ENCODE data around the gene MDM4.
"Not testable (repeated sequence)": the region's sequence is repeated elsewhere in the genome, so short reads cannot be mapped to it uniquely, and the experiment has no call there.

MDM4 gene

DNA sequence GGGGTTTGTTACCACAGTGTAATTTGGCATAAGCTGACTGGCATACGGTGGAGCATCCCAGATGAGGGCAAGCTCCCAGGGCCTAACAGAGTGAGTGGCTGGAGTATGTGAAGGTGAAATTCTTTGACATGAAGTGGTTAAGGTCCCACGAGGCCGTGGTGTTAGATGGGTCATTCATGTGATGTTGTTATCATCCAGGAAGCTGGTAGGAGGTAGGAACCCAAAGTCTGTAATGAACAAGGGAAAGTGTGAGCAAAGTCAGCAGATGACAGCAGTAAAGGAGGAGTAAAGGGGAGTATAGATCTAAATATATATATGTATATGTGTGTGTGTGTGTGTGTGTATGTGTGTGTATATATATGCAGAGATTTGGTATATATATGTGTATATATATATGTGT, 47.6 kb downstream of the MDM4 start:
- no peak for DNase-seq

DNA sequence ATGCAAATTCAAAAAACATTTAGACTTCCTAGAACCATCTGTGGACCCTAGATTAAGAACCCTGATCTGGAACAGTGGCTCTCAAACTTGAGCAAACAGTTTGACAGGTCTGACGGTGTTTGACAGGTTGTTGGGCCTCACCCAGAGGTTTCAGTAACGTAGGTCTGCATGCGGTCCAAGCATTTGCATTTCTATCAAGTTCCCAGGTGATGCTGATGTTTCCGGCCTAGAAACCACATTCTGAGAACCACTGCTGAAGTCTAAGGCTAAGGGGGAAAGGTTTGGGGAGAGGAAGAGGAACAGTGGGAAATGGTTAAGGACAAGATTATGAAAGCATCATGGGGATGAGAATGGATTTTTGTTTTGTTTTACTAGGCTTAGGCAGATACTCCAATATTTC, 48.6 kb downstream of the MDM4 start:
- DNase-seq, result no peak

DNA sequence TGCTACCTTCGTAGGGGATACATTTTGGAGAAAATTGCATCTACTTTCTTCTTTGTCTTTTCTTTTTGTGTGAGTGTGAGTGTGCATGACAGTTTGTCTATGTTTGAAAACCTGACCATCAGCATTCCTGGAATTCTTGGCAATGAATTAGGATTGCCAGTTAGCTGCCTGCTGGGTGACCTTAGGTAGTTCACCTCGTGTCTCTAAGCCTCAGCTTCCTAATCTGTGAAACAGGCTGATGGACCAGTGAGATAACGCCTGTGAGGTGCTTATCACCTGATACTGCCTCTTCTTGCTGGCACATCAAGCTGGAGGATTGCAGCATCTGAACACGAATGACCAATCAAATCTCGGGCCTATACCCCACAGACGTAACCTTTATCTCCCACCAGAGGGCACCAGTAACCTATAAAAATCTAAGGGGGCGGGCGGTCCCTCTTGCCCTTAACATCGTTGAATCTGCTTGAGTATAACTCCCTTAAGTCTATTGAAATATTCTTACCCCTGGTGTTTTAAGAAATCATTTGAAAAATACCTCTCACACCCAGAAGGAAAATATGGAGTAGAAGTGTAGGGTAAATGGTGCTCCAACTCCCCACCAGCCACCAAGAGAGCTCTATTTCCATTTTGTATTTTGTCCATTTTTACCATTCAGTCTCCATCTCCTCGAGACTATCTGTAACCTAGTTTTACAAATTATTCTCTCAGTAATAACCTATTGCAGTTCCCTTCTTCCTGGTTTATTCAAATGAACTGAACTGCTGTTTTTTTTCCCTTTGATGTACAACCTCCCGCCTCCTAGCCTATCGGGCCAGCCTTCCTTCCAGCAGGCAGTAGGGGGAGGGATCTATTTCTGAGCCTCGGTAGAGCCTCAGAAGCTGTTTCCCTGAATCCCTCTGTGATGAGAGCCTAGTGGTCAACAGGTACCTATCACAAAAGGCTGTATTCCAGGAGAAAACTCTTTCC, 49.7 kb downstream of the MDM4 start:
- DNase-seq, result peak; percentile 56

DNA sequence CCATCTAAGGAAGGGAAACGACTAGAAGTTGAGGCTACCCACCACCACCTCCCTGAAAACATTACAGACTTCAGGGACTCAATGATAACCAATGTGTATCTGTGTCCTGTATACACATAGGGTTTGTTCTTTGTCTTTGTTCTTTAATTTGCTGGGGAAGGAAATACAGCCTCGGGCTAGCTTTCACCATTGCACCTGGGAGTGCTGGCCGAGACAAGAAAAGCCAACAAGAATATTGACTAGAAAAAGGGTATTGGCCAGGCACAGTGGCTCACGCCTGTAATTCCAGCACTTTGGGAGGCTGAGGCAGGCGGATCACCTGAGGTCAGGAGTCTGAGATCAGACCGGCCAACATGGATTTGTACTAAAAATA, 50.4 kb downstream of the MDM4 start:
- DNase-seq, result no peak

DNA sequence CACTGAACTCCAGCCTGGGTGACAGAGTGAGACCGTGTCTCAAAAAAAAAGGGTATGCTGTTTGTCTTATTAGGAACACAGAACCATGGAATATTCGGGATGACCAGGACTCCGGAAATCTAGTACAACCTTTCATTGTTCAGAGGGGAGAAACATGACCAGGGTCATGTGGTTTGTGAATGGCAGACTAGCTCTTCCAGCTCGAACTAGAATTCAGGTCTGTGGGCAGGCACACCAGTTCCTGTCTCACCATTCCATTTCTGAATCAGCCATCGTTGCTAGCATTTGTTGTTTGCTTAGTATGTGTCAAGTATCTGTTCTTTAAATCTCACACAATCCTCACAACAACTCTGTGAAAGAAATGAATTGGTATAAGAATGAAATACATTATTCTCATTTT, 50.9 kb downstream of the MDM4 start:
- no peak for DNase-seq

DNA sequence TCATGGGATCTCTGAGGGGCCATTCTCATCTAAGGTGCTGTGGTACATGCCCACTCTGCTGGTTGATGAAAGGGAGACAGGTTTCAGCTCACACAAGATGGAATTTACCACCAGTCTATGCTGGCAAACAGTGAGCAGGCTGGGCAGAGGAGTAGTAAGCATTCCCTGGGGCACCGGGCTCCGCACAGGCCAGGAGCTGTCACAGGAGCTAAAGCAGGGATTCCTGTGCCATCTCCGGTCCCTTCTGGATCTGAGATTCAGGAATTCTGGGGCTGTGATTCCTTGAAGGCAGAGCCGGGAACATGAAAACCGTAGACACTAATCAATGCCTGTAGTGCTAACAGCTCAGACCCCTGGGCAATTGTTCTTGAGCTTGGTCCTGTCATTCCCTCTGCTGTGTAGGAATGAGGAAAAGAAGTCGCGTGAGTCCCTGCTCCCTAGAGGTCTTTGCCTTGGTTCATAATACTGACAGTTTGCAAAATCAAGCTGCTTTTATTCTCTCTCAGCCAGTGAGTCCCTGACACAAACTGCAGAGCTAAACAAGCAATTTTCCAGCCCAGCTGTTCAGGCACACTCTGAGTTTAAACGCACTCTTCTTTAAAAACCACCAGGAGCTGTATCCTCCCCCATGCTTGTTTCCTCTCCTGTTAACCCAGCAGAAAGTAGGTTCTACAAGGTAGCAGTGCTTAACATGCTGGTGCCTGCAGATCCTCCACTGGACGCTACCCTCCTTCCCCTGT, 52.5 kb downstream of the MDM4 start:
- DNase-seq, result no peak

DNA sequence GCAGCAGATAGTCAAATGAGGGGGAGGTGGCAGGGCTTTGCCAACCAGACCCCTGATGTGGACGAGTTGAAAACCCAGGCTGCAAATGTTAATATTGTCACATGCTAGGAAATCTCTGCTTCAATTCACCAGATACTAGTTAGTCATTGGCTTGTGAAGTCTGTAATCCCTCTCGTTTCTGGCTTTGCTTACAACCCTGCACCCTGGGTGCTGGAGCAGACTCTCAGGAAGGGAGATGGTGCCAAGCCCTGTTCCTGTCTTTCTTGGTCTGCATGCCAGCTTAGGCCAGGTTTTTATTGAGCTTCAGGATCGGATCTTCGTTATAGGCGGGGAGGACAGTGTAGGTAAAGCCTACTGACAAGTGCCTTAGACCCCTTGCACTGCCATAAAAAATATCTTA, 53.3 kb downstream of the MDM4 start:
- DNase-seq, result no peak

DNA sequence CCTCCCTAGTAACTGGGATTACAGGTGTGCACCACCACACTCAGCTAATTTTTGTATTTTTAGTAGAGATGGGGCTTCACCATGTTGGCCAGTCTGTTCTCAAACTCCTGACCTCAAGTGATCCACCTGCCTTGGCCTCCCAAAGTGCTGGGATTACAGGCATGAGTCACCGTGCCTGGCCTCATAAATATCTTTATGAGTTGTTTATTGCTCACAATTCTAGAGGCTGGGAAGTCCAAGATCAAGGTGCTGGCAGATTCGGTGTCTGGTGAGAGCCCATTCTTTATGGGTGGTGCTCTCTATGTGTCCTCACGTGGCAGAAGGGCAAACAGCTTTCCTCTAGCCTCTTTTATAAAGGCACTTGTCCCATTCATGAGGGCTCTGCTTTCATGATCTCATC, 53.8 kb downstream of the MDM4 start:
- not testable (repeated sequence) for DNase-seq

DNA sequence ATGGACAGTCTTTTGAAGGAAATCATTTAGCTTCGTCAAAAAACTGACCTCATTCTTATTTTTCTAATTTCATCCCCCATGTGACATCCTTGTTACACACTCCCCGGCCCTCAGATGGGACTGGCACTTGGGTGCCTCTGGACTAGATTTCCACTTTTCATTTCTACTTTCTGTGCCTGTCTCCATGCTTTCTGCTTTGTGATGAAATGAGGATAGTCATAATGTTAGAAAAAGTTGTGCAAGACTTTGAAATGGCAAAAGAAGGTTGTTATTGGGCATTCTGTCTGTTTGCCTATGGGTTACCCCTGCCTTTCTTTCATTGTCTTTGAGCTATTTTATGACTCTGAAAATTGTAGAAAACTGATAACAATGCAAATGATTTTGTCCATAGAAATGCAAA, 54.9 kb downstream of the MDM4 start:
- DNase-seq, result no peak

DNA sequence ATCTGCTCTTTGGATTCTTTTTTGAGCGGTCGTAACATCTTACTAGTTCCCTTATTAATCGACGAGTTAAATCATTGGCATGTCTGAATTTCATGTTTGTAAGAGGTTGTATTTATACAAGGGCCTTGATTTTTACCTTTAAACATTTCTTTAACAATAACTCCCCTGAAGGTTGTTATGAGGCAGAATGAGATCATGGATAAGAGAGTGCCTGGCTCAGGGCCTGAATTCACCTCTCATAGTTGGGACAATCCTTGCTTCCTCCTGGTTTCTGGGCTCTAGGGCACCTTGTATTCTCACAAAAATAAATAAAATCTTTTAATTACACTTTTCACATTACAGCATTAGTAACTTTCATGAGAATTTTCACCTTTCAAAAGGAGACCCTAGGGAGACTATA, 55.4 kb downstream of the MDM4 start:
- DNase-seq, result no peak

DNA sequence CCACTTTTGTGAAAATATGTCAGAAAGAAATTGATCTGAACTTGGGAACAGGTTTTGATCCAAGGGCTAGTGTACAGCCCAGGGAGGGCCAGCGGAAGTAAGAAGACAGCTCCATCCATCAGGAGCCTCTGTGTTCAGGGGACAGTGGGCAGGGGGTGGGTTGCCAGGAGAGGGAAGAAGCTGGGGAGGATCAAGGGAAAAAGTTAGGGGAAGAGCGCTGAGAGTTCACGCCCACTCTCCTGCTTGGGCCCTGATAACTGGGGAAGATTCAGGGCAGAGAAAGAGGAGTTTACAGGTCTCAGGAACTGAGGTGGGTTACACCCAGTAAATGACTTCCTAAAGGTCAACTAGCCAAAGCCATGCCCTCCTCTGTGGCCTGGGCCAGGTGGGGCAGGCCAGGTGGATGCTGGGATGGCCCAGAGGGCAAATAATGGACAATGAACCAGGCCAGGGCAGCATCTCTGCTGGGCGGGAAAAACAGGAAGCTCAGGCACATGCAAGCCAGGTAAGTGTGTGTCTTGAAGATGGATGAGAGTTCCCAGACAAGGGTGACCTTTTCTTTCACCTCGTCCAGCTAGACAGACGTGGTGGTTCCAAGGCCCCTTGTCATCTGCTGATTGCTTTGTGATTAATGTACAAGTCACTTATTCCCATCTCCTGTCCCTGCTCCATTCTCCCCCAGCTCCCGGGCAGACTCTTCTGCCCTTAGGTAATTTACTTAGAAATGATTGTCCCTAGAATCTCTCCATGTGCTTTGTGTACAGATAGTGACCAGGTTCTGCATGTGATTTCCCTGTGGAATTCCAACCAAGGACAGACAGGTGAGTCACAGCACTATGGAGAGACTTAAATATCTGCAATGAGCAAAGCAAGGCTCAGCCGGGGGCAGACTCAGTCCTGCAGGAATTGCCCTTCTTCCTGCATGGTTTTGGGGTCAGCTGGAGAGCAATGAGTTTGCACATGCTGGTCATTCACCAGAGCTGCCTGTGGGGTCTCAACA, 57.0 kb downstream of the MDM4 start:
- no peak for DNase-seq

DNA sequence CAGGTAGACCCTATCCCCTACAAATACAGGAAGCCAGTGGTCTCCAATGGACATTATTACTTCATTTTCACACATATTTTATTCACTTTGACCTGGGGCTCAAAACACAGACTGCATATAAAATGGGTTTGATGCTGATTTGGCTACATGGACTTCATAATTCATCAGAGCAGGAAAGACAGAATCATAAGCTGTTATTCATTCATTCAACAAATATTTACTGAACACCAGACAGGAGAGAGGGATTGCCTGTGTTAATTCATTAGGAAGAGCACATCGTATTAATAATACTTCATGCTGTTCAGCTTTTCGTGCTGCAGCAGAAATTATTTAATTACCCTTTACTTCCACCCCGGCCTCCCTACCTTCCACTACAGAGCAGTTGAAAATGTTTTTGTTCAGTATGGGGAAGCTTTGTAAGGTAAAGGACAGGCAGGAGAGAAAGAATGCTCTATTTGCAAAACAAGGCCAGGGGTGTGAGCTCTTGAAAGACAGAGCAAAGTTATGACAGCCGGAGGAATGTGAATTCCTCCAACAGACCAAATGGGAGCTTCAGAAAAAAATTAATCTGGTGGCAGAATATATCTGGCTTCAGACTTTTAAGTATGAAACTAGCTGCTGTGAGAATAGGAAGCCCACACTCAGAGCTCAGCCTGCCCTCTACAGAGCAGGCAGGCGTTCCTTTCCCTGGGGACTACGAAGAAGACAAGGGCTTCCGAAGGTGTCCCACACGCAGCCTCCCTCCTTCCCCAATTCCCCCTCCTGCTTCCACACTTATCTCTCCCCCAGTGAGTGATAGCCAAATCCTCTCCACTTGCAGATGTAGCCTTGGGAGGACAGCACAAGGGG, 58.0 kb downstream of the MDM4 start:
- no peak for DNase-seq

DNA sequence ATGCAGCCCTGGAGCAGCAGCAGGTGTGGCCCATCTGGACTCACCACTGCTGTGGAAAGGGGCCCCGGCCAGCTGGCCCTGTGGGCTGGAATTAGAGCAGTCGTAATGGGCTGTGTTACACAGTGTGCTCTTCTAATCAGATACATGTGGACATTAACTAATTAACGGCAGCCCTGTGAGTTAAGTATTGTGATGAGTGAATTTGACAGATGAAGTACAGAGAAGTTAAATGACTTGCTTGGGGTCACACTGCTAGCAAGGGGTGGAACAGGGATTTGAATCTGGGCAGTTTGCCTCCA, 58.6 kb downstream of the MDM4 start:
- peak; percentile 62 for DNase-seq

DNA sequence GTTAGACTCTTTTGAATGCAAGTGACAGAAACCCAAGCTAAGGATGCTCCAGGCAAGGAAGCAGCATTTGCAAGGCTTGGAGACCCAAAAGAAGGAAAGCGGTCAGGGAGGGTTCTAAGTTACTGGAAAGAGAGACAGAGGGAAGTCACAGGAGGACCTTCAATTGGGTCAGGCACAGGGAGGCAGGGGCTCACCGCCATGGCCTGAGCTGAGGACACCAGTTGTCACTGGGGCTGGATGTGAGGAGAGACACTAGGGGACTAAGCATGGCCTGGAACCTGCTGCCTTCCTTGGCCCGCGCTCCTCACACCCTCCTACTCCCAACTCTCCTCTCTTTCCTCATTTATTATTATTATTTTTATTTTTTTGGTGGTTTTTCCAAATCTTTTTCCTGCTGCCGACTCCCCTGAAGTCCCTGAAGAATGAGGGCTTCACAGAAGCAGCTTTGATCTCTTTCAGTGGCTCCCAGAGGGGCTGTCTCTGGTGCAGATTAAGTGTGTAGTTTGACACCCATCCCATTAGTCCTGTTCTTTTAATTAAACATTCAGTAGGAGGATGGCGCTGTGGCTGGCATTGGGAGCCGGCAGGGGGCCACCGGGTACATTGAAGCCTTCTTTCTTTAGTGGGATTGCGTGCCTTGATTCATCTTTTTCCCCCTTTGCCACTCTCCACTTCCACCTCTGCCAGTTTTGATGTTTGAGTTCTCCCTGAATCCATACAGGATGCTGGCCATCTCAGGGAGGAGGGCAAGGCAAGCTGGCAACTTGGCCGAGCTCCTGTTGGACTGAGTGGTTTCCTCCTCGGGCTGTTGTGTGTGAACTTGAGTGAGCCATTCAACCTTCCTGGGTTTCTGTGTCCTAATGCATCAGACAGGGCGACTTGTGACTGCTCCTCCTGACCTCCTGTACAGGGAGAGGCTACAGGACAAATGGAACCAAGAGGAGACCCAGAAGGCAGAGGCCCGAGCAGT, 59.3 kb downstream of the MDM4 start:
- DNase-seq, result no peak

DNA sequence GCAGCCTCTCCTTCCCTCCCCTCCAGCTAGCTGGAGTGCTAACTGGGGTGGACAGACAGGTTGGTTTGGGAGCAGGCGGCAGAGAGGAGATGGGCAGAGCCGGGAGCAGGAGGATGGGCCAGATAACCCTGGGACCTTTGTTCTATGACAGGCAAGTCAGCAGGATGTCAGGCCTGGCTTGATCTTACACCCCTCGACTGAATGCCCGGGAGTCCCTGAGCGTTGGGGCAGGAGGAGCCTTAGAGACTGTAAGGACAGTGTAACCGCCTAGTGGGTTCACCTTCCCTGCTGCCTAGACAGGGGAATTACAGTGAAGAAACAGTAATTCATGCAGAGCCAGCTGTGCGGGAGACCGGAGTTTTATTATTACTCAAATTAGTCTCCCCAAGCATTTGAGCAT, 60.2 kb downstream of the MDM4 start:
- no peak for DNase-seq

DNA sequence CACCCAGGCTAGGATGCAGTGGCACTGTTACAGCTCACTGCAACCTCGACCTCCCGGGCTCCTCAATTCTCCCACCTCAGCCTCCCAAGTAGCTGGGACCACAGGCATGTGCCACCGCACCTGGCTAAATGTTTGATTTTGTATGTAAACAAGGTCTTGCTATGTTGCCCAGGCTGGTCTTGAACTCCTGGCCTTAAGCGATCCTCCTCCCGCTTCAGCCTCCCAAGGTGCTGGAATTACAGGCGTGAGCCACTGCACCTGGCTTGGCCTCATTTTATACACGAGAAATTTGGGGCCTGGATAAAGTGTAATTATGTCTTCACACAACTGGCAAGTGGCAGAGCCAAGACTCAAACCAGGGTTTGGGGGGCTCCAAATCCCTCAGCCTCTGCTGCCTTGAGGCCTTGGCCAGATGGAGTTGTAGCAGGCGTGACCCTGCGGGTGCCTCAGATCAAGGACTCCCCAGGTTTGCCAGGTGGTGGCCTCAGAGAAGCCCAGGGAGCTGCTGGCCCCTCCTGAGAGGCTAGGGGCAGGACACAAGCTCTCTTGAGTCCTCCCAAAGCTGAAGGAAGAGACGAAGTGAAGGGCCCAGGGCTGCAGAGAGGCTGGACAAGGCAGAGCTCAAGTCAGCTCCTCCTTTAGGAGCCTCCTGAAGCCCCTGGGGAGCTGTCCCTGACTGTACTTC, 61.7 kb downstream of the MDM4 start:
- no peak for DNase-seq

DNA sequence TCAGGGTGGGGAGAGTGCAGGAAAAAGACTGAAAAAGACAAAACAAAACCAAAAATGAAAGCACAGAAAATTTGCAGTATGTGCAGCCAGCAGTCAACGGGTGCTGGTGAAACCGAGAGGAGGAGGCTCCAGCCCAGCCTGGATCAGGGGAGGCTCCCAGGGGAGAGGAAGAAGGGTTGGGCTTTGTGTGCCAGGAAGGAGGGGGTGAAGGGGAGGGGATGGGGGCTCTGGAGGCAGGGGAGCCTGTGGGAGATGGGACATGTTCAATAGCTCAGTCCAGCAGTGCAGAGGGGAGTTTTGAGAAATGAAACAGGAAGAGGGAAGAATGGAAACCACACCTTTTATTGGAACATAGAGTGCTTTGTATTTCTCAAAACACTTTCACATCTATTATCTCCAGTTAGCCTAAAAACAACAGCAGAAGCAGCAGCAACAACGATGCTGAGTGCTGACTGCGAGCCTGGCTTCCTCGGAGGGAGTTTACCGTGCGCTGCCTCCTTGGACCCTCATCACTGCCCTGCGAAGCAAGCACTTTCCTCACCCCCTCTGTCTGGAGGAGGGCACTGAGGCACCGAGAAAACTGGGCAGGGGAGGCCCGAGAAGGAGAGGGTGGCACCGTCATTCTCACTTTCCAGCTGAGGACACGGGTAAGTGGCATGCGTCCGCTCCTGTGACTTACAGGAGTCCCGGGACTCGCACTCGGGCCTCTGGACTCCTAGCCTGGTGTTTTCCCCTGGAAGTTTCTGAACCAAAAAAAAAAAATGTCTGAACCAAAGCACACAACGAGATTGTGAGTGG, 62.9 kb downstream of the MDM4 start:
- DNase-seq, result peak; percentile 59

DNA sequence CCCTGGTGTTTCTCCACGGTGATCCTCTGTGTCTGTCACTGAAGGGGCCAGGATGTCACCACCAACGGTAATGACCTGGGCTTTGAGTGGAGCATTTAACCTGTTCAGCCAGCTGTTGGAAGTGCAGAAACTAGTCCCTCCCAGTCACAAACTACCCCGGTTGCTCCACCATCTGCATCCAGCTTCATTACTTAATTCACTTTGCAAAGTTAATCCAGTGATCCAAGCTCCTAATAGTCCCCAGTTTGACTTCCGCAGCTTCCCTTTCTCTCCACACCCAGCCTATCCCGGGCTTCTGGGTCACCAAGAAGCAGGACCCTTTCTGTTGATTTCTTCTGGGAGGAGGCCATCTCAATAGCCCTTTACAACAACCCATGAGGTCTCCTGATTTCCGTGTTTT, 63.5 kb downstream of the MDM4 start:
- DNase-seq, result no peak

DNA sequence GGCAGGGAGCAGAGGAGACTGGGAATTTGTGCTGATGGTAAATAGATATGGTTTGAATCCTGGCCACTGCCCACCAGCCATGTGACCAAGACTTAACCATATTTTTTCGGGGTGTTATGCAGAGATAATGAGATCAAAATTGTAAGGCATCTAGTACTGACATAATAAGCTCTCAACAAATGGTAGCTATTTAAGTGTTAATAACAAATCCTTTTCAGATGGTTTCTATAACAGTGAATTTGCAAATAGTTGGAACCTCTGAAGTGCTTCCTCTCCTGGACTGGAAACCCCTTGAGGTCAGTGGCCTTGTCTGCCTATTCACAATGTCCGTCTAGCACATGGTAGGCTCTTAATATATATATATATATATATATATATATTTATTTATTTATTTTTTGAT, 64.7 kb downstream of the MDM4 start:
- DNase-seq, result no peak

DNA sequence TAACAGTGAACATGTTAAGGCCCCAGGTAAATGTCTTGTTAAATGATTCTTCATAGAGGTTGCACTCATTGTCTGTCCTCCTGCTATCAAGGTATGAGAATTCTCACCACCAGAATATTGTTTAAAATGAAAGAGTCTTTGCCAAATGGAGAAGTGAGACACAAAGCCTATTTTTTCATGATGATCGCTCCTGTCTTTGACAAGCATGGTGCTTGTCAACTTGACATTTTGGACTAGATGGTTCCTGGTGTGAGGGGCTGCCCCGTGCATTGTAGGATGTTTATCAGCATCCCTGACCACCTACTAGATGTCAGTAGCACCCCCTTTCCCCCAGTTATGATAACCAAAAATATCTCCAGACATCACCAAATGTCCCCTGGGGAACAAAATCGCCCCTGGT, 65.6 kb downstream of the MDM4 start:
- DNase-seq, result no peak
